Heart left ventricle (tissue), 13 donors: ENCODE data around the gene FLVCR2.
A peak's percentile ranks its signal among the peaks of the same experiment; 100 is the strongest.

Experiments
- POLR2A ChIP-seq, 2 donors: fragments of 450-650 bp; IDR thresholded peaks; one replicate each; pipeline ENCODE4 v1.6.1; 2017; ENCODE audit warnings: antibody characterized with exemption in 2 of 2, mild to moderate bottlenecking in 2 of 2, moderate library complexity in 2 of 2
- TF ChIP-seq, protein P1 (sequence below), 12 donors: fragments of 200-600 bp; sonication (generic) in 4 of 12; IDR thresholded peaks; one replicate each; pipeline versions ENCODE4 v1.5.0 to v1.8.0; 2018 to 2022; ENCODE audit warnings: antibody characterized with exemption in 12 of 12, mild to moderate bottlenecking in 5 of 12
- donor health status: ischemic (EF 13 %, LVEDD 7.1; RV severe dilation, severe dysfunction).
- donor health status: DM: no; HTN: yes; CAD: no.
- donor health status: DM: no; HTN: no; CAD: no.
- donor health status: ischemic (EF 25% LVEDD 6.9; RV normal size, moderate dysfunction).
- donor health status: ischemic (EF 25% LVEDD 5.7; RV mildly dilated, moderate dysfunction).
- donor health status: ischemic (EF 35%, LVEDD 5.7; RV mildly dilated, moderate dysfunction).
- donor health status: nonischemic (EF 11% LVEDD 7.7; RV severe dilation, severe dysfunction).
- donor health status: DM: yes; HTN: yes; CAD: no.
- donor health status: PGD.
- donor health status: ischemic (EF 29% LVEDD 5.4; RV normal size, mild dysfunction).
- donor health status: nonischemic (EF 23%, LVEDD 6.1; RV moderate dilation, normal function).

GRCh38 chr14:75660630-75661498, 82.4 kb downstream of the FLVCR2 start, which contains the start of the genes ERG28 and TTLL5:
- TF ChIP-seq, protein P1, sequence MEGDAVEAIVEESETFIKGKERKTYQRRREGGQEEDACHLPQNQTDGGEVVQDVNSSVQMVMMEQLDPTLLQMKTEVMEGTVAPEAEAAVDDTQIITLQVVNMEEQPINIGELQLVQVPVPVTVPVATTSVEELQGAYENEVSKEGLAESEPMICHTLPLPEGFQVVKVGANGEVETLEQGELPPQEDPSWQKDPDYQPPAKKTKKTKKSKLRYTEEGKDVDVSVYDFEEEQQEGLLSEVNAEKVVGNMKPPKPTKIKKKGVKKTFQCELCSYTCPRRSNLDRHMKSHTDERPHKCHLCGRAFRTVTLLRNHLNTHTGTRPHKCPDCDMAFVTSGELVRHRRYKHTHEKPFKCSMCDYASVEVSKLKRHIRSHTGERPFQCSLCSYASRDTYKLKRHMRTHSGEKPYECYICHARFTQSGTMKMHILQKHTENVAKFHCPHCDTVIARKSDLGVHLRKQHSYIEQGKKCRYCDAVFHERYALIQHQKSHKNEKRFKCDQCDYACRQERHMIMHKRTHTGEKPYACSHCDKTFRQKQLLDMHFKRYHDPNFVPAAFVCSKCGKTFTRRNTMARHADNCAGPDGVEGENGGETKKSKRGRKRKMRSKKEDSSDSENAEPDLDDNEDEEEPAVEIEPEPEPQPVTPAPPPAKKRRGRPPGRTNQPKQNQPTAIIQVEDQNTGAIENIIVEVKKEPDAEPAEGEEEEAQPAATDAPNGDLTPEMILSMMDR (IDR thresholded peaks at IDR 0.05) = no peak
- TF ChIP-seq POLR2A (IDR thresholded peaks at IDR 0.05) = peak in 1 of 2 donors; percentile 58
